SK-N-SH (cell line): ENCODE results near the gene FKBP1C. TPM values are rescaled to one million over a fixed set of nuclear protein-coding genes. Genes with fewer than 3 reads are reported as not detected.

Experiments
- CTCF ChIA-PET: fragments of 300-600, 350-600 bp; formaldehyde crosslinking; extraction: SDS; loops from one replicate; lab custom pipeline; 2021; lab: Yijun Ruan, JAX
- POLR2A ChIA-PET: fragments of 350-600 bp; sonication (Branson Sonifier 250); formaldehyde crosslinking; extraction: SDS; loops from one replicate; lab custom pipeline; 2020; ENCODE audit warnings: antibody characterized with exemption, inconsistent platforms; lab: Yijun Ruan, JAX
- DNase-seq: peaks from one replicate; pipeline ENCODE4 v3.0.0; 2012
- H2AFZ ChIP-seq: fragments of 200-600 bp; sonication (generic); 2 replicates; pipeline ENCODE4 v1.8.1; 2016; ENCODE audit warnings: antibody characterized with exemption, mild to moderate bottlenecking, low read depth
- H3F3A ChIP-seq: fragments of 200-600 bp; sonication (generic); replicated peaks from 2 replicates; pipeline ENCODE3; 2016; ENCODE audit warnings: antibody characterized with exemption, mild to moderate bottlenecking; ENCODE audit not compliant: insufficient read depth
- H3K27ac ChIP-seq, 2 experiments: fragments of 200-500 bp in 1 of 2; fragments of 200-600 bp in 1 of 2; sonication (Bioruptor generic) in 1 of 2; sonication (generic), shearing (Covaris generic) in 1 of 2; 2 replicates each; pipeline versions ENCODE4 v1.5.1 to v1.6.1; 2014 to 2016; ENCODE audit warnings: low read depth in 2 of 2, inconsistent platforms in 1 of 2, low read length in 1 of 2, mild to moderate bottlenecking in 1 of 2, mixed read lengths in 1 of 2
- H3K27me3 ChIP-seq: fragments of 200-600 bp; sonication (generic), shearing (Covaris generic); 2 replicates; pipeline ENCODE4 v1.6.1; 2016; ENCODE audit warnings: mixed run types; ENCODE audit not compliant: insufficient read depth
- H3K36me3 ChIP-seq, 2 experiments: fragments of 200-500 bp in 1 of 2; fragments of 200-600 bp in 1 of 2; sonication (Bioruptor generic) in 1 of 2; sonication (generic) in 1 of 2; replicated peaks in 1 of 2; 2 replicates each; pipeline versions ENCODE3 to v1.5.1; 2014 to 2016; ENCODE audit warnings: low read length in 1 of 2, mild to moderate bottlenecking in 1 of 2; ENCODE audit not compliant: insufficient read depth in 2 of 2, control insufficient read depth in 1 of 2
- H3K4me1 ChIP-seq, 2 experiments: fragments of 200-500 bp in 1 of 2; fragments of 200-600 bp in 1 of 2; sonication (Bioruptor generic) in 1 of 2; sonication (generic), shearing (Covaris generic) in 1 of 2; 2 replicates each; pipeline versions ENCODE4 v1.5.1 to v1.6.1; 2014 to 2016; ENCODE audit warnings: low read depth in 1 of 2, low read length in 1 of 2, mixed run types in 1 of 2; ENCODE audit not compliant: insufficient read depth in 2 of 2, control insufficient read depth in 1 of 2
- H3K4me2 ChIP-seq: fragments of 200-600 bp; sonication (generic), shearing (Covaris generic); 2 replicates; pipeline ENCODE4 v1.6.1; 2017; ENCODE audit warnings: mixed run types
- H3K4me3 ChIP-seq, 2 experiments: fragments of 200-500 bp in 1 of 2; fragments of 200-600 bp in 1 of 2; sonication (Bioruptor generic) in 1 of 2; sonication (generic), shearing (Covaris generic) in 1 of 2; 2 replicates each; pipeline versions ENCODE4 v1.5.1 to v1.8.1; 2014 to 2016; ENCODE audit warnings: low read depth in 2 of 2, inconsistent platforms in 1 of 2, low read length in 1 of 2, mild to moderate bottlenecking in 1 of 2, mixed read lengths in 1 of 2, moderate library complexity in 1 of 2
- H3K79me2 ChIP-seq: fragments of 200-600 bp; sonication (generic); 2 replicates; pipeline ENCODE4 v1.8.1; 2017; ENCODE audit warnings: mild to moderate bottlenecking; ENCODE audit not compliant: insufficient read depth
- H3K9ac ChIP-seq: fragments of 200-600 bp; sonication (generic); 2 replicates; pipeline ENCODE4 v1.6.1; 2017; ENCODE audit warnings: mixed run types
- H3K9me2 ChIP-seq: fragments of 200-600 bp; sonication (generic); 2 replicates; pipeline ENCODE4 v1.6.1; 2017; ENCODE audit warnings: mixed run types
- H3K9me3 ChIP-seq: fragments of 200-600 bp; sonication (generic); 2 replicates; pipeline ENCODE4 v1.6.1; 2017; ENCODE audit warnings: mixed run types, mild to moderate bottlenecking, moderate library complexity
- H4K20me1 ChIP-seq: fragments of 200-600 bp; sonication (generic); 2 replicates; pipeline ENCODE4 v1.6.1; 2017; ENCODE audit warnings: mild to moderate bottlenecking, mixed run types; ENCODE audit not compliant: insufficient read depth
- GABPA ChIP-seq: IDR thresholded peaks from 2 replicates; pipeline ENCODE4 v1.4.0; 2012; ENCODE audit warnings: low read depth, mild to moderate bottlenecking
- WGBS: methylation state at CpG from one replicate; pipeline ENCODE4 v1.1.6; 2017; ENCODE audit warnings: low lambda C conversion rate; 5-methylcytosine and 5-hydroxymethylcytosine counted together
- polyA plus RNA-seq, 3 experiments: library from polyadenylated mRNA; depleted of rRNA; stranded (reverse); fragments of >200 nt; gene quantifications; 2 replicates each; pipeline ENCODE4 v1.2.3, GENCODE V29; 2012
- small RNA-seq, 7 experiments: library from RNA; depleted of rRNA; stranded (forward); fragments of <200 nt; gene quantifications; one replicate each; pipeline ENCODE3, GENCODE V24; 2012

FKBP1C gene
- polyA plus RNA-seq, 1 of the 3 experiments (the other 2 are of a cell fraction) = 1.2 TPM

DNA sequence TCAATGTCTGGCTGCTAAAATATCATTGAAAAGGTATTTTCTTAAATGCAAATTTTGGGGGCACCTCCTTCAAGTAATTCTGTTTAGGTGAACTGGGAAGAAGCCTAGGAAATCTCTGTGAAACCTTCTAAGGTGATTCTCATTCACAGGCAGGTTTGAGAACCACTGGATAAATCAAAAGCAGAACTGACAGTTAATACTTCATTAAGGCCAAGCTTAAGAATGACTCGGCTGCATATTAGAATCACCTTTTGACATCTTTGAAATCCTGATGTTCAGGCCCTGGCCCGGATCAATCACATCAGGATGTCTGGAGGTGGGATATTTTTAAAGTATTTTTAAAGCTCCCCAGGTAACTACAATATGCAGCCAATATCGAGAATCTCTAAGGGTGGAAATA lies 50.6 kb downstream of the FKBP1C start:
- Histone ChIP-seq H2AFZ (no peak overlapping the region), H3K79me2 (no peaks in the 10 kb centered on the region), H3K4me1 (no peaks in the 10 kb centered on the region), H3K9ac (no peak overlapping the region), H3K27ac (no peak overlapping the region), H3K9me3 (no peaks in the 10 kb centered on the region), H3F3A (no peaks in the 10 kb centered on the region), H3K4me3 (no peak overlapping the region), H3K27me3 (no peaks in the 10 kb centered on the region), H3K4me2 (no peak overlapping the region), H4K20me1 (no peaks in the 10 kb centered on the region), H3K9me2 (no peaks in the 10 kb centered on the region), H3K36me3 (no peaks in the 10 kb centered on the region)
- ChIA-PET POLR2A (no interaction called here), CTCF (no interaction called here)
- no peak for TF ChIP-seq GABPA
- WGBS = 6% methylated on average over 3 of the region's 3 CpGs
- DNase-seq = no peak

Small RNAs within 50 kb of the gene (small RNA-seq; reads per million reads assigned to genes)
- gene SPTLC1P3 = 0 reads per million in 7 experiments

Other genes starting within 250 kb of the FKBP1C start
- not detected in 2 replicates for gene LGSN, start 108.5 kb downstream of the FKBP1C start, polyA plus RNA-seq (2012; rRNA removed)